ENCODE measurements around the gene ENAH. TPM values are rescaled to one million over a fixed set of nuclear protein-coding genes. Genes with fewer than 3 reads are reported as not detected.
A peak's percentile ranks its signal among the peaks of the same experiment; 100 is the strongest.

Gene ENAH
- total RNA-seq, 1 experiment from 2014 or later: 285 TPM

DNA sequence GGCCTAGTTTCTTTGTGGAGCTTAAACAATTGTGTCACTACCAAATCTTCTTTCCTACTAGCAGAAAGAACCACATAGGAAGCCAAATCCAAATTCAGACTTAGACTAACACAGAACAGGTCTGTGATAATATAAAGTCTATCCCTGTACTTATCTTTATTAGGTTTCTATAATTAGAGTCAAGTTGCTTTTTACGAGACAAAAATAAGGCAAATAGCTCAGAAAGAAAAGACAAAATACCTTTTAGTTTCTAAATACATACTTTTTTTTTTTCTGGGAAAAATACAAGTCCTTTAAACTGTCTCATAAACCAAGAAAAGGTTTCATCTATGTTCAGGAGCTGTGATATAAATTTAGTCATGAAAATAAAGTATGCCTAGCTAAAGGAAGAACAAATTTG lies 146.2 kb downstream of the ENAH start:
- Histone ChIP-seq H3K14ac (ENCODE audit: insufficient read depth, low read length) (no peak overlapping the region), H3K27ac (ENCODE audit: insufficient read length, low read depth, low read length) (no peak overlapping the region), H2BK20ac (ENCODE audit: low read depth, low read length, poor library complexity, severe bottlenecking) (no peak overlapping the region), H3K4me1 (ENCODE audit: insufficient read depth, low read length) (peaks cover 10% of the 10 kb centered on the region; the same call in 1 of the 2 replicates), H3K9me3 (ENCODE audit: control insufficient read depth, low read depth, low read length) (no peaks in the 10 kb centered on the region), H3K4me2 (ENCODE audit: insufficient read depth, insufficient read length, low read length) (no peak overlapping the region), H3K79me2 (ENCODE audit: insufficient read depth, low read length) (no peaks in the 10 kb centered on the region), H2BK12ac (ENCODE audit: insufficient read length, low read depth, low read length) (no peak overlapping the region), H4K5ac (ENCODE audit: insufficient read length, low read depth, low read length) (no peak overlapping the region), H3K23me2 (ENCODE audit: insufficient read length, low read depth, low read length, poor library complexity, severe bottlenecking) (no peaks in the 10 kb centered on the region), H4K8ac (replicated peaks; ENCODE audit: insufficient read length, low read depth, low read length) (no peak overlapping the region), H2BK120ac (ENCODE audit: low read depth, low read length, poor library complexity, severe bottlenecking) (no peak overlapping the region), H3K56ac (ENCODE audit: insufficient read length, low read depth, low read length) (no peak overlapping the region), H2BK15ac (ENCODE audit: low read depth, low read length) (no peak overlapping the region), H3K79me1 (ENCODE audit: insufficient read depth, low read depth, low read length, poor library complexity, severe bottlenecking) (no peaks in the 10 kb centered on the region), H3K4ac (ENCODE audit: low read depth, low read length) (no peak overlapping the region), H3K23ac (ENCODE audit: insufficient read length, low read depth, low read length) (no peak overlapping the region), H4K20me1 (ENCODE audit: control insufficient read depth, insufficient read depth, insufficient read length) (no peaks in the 10 kb centered on the region), H3K9ac (ENCODE audit: extremely low read depth, insufficient read length, low read length) (no peak overlapping the region), H3K18ac (ENCODE audit: insufficient read length, low read depth, low read length) (no peak overlapping the region), H3T11ph (ENCODE audit: low read length) (no peak overlapping the region), H2AK5ac (ENCODE audit: insufficient read length, low read length) (no peak overlapping the region), H2BK5ac (ENCODE audit: insufficient read length, low read length) (no peak overlapping the region), H4K91ac (ENCODE audit: insufficient read length, low read depth, low read length) (no peak overlapping the region), H3K27me3 (ENCODE audit: insufficient read depth, low read length) (no peaks in the 10 kb centered on the region), H2AFZ (ENCODE audit: low read length) (no peak overlapping the region)
- DNase-seq: no peak
- Mint-ChIP-seq H3K27me3 (ENCODE audit: low read depth) (no peaks in the 10 kb centered on the region), H3K36me3 (ENCODE audit: insufficient read depth in 1 of 3, low read depth in 3 of 3) (peaks cover 15 to 52% (median 37%) of the 10 kb centered on the region in 3 experiments; a peak in 6 of 7 replicates), H3K4me1 (peaks cover 33 to 36% of the 10 kb centered on the region in 2 experiments), H3K27ac (peak overlapping the region in 1 of 3 experiments; percentile 33; a peak in 2 of 7 replicates), H3K9me3 (no peaks in the 10 kb centered on the region), H3K4me3 (no peak overlapping the region)
- TF ChIP-seq, protein P1, sequence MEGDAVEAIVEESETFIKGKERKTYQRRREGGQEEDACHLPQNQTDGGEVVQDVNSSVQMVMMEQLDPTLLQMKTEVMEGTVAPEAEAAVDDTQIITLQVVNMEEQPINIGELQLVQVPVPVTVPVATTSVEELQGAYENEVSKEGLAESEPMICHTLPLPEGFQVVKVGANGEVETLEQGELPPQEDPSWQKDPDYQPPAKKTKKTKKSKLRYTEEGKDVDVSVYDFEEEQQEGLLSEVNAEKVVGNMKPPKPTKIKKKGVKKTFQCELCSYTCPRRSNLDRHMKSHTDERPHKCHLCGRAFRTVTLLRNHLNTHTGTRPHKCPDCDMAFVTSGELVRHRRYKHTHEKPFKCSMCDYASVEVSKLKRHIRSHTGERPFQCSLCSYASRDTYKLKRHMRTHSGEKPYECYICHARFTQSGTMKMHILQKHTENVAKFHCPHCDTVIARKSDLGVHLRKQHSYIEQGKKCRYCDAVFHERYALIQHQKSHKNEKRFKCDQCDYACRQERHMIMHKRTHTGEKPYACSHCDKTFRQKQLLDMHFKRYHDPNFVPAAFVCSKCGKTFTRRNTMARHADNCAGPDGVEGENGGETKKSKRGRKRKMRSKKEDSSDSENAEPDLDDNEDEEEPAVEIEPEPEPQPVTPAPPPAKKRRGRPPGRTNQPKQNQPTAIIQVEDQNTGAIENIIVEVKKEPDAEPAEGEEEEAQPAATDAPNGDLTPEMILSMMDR (conservative IDR thresholded peaks at IDR 0.05): no peak
- no CpG with 5 or more reads among the region's 1 CpG for WGBS (ENCODE audit: extremely low coverage, insufficient read length, low lambda C conversion rate)
